ENCODE data around the gene GAD1.

Gene GAD1

DNA sequence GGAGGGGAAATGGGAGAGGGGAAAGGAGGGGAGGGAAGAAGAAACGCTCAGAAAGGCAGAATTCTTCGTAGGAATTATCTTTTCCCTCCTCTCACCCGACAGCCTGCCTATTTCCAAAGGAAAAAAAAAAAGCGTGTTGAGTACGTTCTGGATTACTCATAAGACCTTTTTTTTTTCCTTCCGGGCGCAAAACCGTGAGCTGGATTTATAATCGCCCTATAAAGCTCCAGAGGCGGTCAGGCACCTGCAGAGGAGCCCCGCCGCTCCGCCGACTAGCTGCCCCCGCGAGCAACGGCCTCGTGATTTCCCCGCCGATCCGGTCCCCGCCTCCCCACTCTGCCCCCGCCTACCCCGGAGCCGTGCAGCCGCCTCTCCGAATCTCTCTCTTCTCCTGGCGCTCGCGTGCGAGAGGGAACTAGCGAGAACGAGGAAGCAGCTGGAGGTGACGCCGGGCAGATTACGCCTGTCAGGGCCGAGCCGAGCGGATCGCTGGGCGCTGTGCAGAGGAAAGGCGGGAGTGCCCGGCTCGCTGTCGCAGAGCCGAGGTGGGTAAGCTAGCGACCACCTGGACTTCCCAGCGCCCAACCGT is at the start of gene GAD1:
TSS of gene GAD1 (plus strand) at position 384 of the 589 bp plus-strand sequence. CDS start 1,705 bp downstream, outside the sequence.
- H3K27me3 ChIP-seq (ENCODE audit: insufficient read depth, poor library complexity, severe bottlenecking), result peaks cover 23% of the 10 kb centered on the region
- H3K4me3 ChIP-seq (ENCODE audit: severe bottlenecking), result peak within 1 kb of the TSS; percentile 46
- DNase-seq (ENCODE audit: low spot score), result no peak
- H3K27ac ChIP-seq (ENCODE audit: poor library complexity, severe bottlenecking), result peak within 1 kb of the TSS; percentile 20
- H3K36me3 ChIP-seq (ENCODE audit: low read depth), result no peaks in the 10 kb centered on the region
- no peaks in the 10 kb centered on the region for H3K9me3 ChIP-seq (ENCODE audit: severe bottlenecking)
- TF ChIP-seq, protein P1, sequence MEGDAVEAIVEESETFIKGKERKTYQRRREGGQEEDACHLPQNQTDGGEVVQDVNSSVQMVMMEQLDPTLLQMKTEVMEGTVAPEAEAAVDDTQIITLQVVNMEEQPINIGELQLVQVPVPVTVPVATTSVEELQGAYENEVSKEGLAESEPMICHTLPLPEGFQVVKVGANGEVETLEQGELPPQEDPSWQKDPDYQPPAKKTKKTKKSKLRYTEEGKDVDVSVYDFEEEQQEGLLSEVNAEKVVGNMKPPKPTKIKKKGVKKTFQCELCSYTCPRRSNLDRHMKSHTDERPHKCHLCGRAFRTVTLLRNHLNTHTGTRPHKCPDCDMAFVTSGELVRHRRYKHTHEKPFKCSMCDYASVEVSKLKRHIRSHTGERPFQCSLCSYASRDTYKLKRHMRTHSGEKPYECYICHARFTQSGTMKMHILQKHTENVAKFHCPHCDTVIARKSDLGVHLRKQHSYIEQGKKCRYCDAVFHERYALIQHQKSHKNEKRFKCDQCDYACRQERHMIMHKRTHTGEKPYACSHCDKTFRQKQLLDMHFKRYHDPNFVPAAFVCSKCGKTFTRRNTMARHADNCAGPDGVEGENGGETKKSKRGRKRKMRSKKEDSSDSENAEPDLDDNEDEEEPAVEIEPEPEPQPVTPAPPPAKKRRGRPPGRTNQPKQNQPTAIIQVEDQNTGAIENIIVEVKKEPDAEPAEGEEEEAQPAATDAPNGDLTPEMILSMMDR (IDR thresholded peaks at IDR 0.05; ENCODE audit: poor library complexity, severe bottlenecking), result no peak
- no peaks in the 10 kb centered on the region for H3K4me1 ChIP-seq (ENCODE audit: insufficient read depth, poor library complexity, severe bottlenecking)
- peak; percentile 70 for ATAC-seq (ENCODE audit: low read depth)

DNA sequence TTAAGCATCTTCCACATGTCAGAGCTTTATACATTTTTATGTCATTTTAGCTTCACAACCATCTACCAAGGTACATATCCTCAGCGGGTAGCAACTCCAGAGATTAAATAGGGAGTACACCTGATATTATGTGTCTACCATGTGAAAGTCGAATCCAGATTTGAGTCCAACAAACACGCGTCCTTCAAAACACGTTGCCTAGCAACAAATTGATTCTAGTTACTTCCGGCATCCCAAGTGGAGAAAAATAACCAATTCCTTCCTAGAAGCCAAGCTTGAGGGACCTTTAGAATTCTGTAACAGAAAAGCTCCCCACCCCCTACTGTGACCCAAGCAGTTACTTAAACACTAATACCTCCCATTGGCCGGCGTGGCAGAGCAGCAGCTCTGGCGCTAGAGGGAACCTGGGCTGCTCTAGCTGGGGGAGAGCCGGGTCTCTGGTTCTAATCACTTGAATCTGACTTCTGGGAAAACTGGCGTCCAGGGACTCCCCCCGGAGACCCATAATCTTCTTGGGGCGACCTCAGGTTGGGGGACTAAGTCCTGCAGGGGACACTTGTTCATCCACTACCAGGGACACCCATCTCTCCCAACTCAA is 46.6 kb upstream of the GAD1 start, which contains the start of gene ERICH2:
TSS of gene ERICH2 (plus strand) at position 371 of the 598 bp plus-strand sequence. CDS start 304 bp downstream, outside the sequence.
- peak; percentile 59 for ATAC-seq (ENCODE audit: low read depth)
- Histone ChIP-seq H3K27ac (ENCODE audit: poor library complexity, severe bottlenecking) (peak within 1 kb of the TSS; percentile 45), H3K9me3 (ENCODE audit: severe bottlenecking) (no peaks in the 10 kb centered on the region), H3K4me1 (ENCODE audit: insufficient read depth, poor library complexity, severe bottlenecking) (no peaks in the 10 kb centered on the region), H3K27me3 (ENCODE audit: insufficient read depth, poor library complexity, severe bottlenecking) (no peaks in the 10 kb centered on the region), H3K4me3 (ENCODE audit: severe bottlenecking) (peak within 1 kb of the TSS; percentile 54), H3K36me3 (ENCODE audit: low read depth) (no peaks in the 10 kb centered on the region)
- TF ChIP-seq, protein P1 (IDR thresholded peaks at IDR 0.05; ENCODE audit: poor library complexity, severe bottlenecking), result no peak
- DNase-seq (ENCODE audit: low spot score), result peak; percentile 57

DNA sequence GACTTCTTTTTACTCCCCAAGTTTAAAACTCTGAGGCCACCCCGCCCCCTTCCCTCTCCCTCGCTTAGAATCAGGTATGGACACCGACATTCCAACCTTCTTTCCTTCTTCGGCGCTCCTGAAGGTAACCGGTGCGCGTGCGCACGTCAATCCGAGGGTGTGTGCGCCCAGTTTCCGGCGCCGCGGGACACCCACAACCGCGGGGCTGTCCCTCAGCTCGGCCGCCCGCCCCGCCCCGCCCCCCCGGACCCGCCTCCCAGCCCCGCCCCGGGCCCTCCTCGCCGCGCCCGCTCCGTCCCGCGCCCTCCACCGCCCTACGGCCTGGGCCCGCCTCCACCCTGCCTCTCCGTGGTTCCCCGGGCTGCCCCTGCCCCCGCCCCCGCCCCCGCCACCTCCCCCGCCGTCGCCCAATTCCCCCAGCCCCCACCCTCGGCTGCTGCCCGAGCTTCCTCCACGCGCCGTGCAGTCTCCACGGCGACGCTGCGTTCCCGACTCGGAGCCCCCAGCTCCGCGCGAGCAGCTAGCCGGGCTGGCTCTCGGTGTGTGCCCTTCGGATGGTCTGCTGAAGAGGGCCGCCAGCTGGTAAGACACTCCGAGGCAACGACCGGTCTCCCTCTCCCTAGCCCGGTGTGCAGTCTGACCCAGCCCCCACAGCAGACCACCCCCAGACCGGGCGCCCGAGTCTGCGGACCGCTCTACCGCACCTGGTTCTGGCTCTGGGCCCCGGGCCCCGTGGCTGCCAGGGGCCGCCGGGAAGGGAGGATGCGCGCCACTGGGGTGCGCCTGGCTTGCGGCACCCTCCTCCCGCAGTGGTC is 45.9 kb upstream of the GAD1 start:
- H3K27ac ChIP-seq (ENCODE audit: poor library complexity, severe bottlenecking), result peak overlapping the region; percentile 45
- peak; percentile 86 for ATAC-seq (ENCODE audit: low read depth)
- H3K27me3 ChIP-seq (ENCODE audit: insufficient read depth, poor library complexity, severe bottlenecking), result no peaks in the 10 kb centered on the region
- no peaks in the 10 kb centered on the region for H3K9me3 ChIP-seq (ENCODE audit: severe bottlenecking)
- peak overlapping the region; percentile 54 for H3K4me3 ChIP-seq (ENCODE audit: severe bottlenecking)
- no peaks in the 10 kb centered on the region for H3K4me1 ChIP-seq (ENCODE audit: insufficient read depth, poor library complexity, severe bottlenecking)
- DNase-seq (ENCODE audit: low spot score), result peak; percentile 83
- no peaks in the 10 kb centered on the region for H3K36me3 ChIP-seq (ENCODE audit: low read depth)
- TF ChIP-seq, protein P1 (IDR thresholded peaks at IDR 0.05; ENCODE audit: poor library complexity, severe bottlenecking), result no peak

DNA sequence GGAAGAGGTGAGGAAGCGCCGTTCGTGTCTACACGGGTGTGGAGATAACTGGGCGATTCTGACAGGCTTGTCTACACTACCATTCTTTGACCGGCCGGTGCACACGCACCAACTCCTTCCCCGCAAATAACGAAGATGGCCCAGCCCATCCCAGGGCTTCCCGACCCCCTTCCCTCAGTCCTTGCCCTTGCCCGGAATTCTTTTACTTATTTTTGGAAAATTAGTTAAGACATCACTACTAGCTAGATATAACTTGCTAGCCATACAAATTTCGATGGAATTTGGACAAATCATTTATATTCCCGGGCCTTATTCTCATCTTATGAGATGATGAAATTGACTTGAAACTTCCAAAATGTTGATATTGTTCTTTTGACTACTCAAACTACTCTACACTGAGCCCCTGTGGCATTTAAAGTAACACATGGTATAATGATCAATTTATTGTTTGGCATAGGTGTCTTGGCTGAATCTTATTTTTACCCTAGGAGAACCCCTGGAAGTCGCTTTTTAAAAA is 45.2 kb upstream of the GAD1 start:
- ATAC-seq (ENCODE audit: low read depth), result no peak

More for the DNA sequence above, 45.2 kb upstream of the GAD1 start:
- Histone ChIP-seq H3K9me3 (ENCODE audit: severe bottlenecking) (no peaks in the 10 kb centered on the region), H3K4me1 (ENCODE audit: insufficient read depth, poor library complexity, severe bottlenecking) (no peaks in the 10 kb centered on the region), H3K27me3 (ENCODE audit: insufficient read depth, poor library complexity, severe bottlenecking) (no peaks in the 10 kb centered on the region), H3K36me3 (ENCODE audit: low read depth) (no peaks in the 10 kb centered on the region), H3K4me3 (ENCODE audit: severe bottlenecking) (peak overlapping the region; percentile 54), H3K27ac (ENCODE audit: poor library complexity, severe bottlenecking) (peak overlapping the region; percentile 45)
- DNase-seq (ENCODE audit: low spot score), result peak; percentile 44
- TF ChIP-seq, protein P1 (IDR thresholded peaks at IDR 0.05; ENCODE audit: poor library complexity, severe bottlenecking), result no peak
